Activated CD4-positive, CD25-positive, alpha-beta regulatory T cell (primary cell): Measurements from ENCODE around the gene XIAP.

Experiments used
- DNase-seq, 4 experiments: peaks; one replicate each; lab custom pipeline; 2025; lab: John Stamatoyannopoulos, UW

The XIAP gene

GRCh38 chrX:123960956-123961267, 101.1 kb downstream of the XIAP start:
- DNase-seq, result no peak

DNA sequence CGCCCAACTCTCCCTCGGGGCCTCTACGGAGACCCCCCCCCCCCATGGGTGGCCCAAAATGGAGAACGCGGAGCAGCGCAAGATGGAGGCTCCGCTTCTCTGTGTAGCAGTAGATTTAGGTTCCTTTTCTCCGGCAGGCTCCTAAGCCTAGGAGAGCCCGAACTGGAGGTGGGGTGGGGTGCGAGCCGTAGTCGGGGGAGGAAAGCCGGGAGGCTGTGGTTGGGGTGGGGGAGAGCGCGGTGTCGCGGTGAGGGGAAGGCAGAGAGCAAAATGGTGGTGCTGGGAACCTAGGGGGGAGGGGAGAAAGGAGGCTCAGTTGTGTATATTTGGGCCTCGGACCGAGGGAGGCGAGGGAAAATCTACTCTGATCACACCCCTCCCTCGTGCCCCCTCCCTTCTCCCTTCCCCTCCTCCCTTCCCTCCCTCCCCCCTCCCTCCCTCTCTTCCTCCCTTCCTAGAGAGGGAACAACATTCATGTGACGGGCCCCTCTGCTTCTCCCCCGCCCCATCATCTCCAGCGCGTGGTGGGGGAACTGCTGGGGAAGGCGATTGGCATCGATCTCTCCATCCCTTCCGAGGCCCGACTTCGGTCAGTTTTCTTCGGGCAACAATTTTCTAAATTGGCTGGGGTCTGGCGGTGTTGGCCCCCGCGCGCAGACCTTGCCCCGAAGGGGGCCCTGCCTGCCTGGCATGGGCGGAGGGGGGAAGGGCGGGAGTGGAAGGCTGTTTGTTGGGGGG, 101.6 kb downstream of the XIAP start, which contains the start of gene STAG2:
STAG2 (plus strand) TSS at position 439 of the 738 bp plus-strand sequence. CDS start 60,922 bp downstream, outside the sequence.
- DNase-seq, result peak; percentile 21 to 44 (median 34)

- DNase-seq, result peak in 2 of 4 experiments; percentile 3 to 5
Measured at GRCh38 chrX:123962006-123962467, 102.2 kb downstream of the XIAP start.

- peak; percentile 40 to 56 (median 50) for DNase-seq
Measured at GRCh38 chrX:123962794-123963373, 103.0 kb downstream of the XIAP start.
